Brain microvascular endothelial cell (primary cell): Measurements from ENCODE around the gene SYTL2.

Experiments used
- DNase-seq: peaks from one replicate; pipeline ENCODE4 v3.0.0-alpha.2; 2020
- H3K27ac ChIP-seq: fragments of 250-450 bp; sonication (Bioruptor Pico); 2 replicates; pipeline ENCODE4 v1.5.1; 2020; ENCODE audit warnings: mild to moderate bottlenecking, moderate library complexity
- H3K27me3 ChIP-seq: fragments of 250-450 bp; sonication (Bioruptor Pico); replicated peaks from 2 replicates; pipeline ENCODE4 v1.5.1; 2020; ENCODE audit warnings: mild to moderate bottlenecking
- H3K36me3 ChIP-seq: fragments of 250-450 bp; sonication (Bioruptor Pico); replicated peaks from 2 replicates; pipeline ENCODE4 v1.5.1; 2020; ENCODE audit warnings: mild to moderate bottlenecking
- H3K4me3 ChIP-seq: 2 replicates; pipeline ENCODE4 v1.5.1; 2011; ENCODE audit warnings: low read depth, mild to moderate bottlenecking, control low read depth, low read length, moderate library complexity
- in situ Hi-C: cut with HindIII; loops from 2 replicates; pipeline ENCODE4 v1.10.0; 2017; ENCODE audit warnings: low sequenced_read_pairs, low pct_ligation_motif_present
- TF ChIP-seq, protein P1 (sequence below): IDR thresholded peaks from 2 replicates; pipeline ENCODE4 v1.5.1; 2011; ENCODE audit warnings: low read depth, mild to moderate bottlenecking, moderate library complexity, low read length, control low read depth, inconsistent platforms; ENCODE audit errors: missing control alignments

Gene SYTL2

GRCh38 chr11:85749287-85749834 is 61.6 kb downstream of the SYTL2 start:
- Histone ChIP-seq H3K27me3 (no peaks in the 10 kb centered on the region), H3K36me3 (no peaks in the 10 kb centered on the region), H3K27ac (no peak overlapping the region), H3K4me3 (no peak overlapping the region)
- TF ChIP-seq, protein P1, sequence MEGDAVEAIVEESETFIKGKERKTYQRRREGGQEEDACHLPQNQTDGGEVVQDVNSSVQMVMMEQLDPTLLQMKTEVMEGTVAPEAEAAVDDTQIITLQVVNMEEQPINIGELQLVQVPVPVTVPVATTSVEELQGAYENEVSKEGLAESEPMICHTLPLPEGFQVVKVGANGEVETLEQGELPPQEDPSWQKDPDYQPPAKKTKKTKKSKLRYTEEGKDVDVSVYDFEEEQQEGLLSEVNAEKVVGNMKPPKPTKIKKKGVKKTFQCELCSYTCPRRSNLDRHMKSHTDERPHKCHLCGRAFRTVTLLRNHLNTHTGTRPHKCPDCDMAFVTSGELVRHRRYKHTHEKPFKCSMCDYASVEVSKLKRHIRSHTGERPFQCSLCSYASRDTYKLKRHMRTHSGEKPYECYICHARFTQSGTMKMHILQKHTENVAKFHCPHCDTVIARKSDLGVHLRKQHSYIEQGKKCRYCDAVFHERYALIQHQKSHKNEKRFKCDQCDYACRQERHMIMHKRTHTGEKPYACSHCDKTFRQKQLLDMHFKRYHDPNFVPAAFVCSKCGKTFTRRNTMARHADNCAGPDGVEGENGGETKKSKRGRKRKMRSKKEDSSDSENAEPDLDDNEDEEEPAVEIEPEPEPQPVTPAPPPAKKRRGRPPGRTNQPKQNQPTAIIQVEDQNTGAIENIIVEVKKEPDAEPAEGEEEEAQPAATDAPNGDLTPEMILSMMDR, result no peak
- in situ Hi-C loops, result no loop called here
- no peak for DNase-seq

GRCh38 chr11:85748455-85748891 is 62.5 kb downstream of the SYTL2 start:
- Histone ChIP-seq H3K36me3 (no peaks in the 10 kb centered on the region), H3K27ac (no peak overlapping the region), H3K27me3 (no peaks in the 10 kb centered on the region), H3K4me3 (no peak overlapping the region)
- TF ChIP-seq, protein P1, result no peak
- DNase-seq, result no peak
- in situ Hi-C loops, result no loop called here

GRCh38 chr11:85746670-85747069 is 64.3 kb downstream of the SYTL2 start:
- TF ChIP-seq, protein P1, result no peak
- H3K36me3 ChIP-seq, result no peaks in the 10 kb centered on the region
- no peaks in the 10 kb centered on the region for H3K27me3 ChIP-seq
- in situ Hi-C loops, result no loop called here
- no peak overlapping the region for H3K27ac ChIP-seq
- DNase-seq, result no peak
- no peak overlapping the region for H3K4me3 ChIP-seq

DNA sequence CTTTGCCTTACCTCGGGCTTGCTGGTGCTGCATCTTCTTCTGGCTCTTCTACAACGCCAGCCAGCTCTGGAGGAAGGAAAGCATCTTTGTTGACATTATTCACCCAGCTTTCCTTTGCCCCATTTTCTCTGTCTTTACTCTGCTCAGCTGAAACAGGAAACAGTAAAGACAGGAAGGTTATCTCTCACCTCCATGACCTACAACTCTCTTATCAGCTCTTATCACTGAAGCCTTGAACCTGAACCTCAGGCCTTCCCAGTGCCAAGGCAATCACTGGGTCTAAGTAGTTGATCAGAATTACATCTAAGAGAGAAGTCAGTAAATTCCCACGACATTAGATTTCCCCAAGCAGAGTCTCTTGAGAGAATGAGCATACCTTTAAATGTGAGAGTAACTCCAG is 65.3 kb downstream of the SYTL2 start:
- DNase-seq, result no peak
- Histone ChIP-seq H3K27me3 (no peaks in the 10 kb centered on the region), H3K4me3 (no peak overlapping the region), H3K27ac (no peak overlapping the region), H3K36me3 (no peaks in the 10 kb centered on the region)
- TF ChIP-seq, protein P1, result no peak
- in situ Hi-C loops, result no loop called here

DNA sequence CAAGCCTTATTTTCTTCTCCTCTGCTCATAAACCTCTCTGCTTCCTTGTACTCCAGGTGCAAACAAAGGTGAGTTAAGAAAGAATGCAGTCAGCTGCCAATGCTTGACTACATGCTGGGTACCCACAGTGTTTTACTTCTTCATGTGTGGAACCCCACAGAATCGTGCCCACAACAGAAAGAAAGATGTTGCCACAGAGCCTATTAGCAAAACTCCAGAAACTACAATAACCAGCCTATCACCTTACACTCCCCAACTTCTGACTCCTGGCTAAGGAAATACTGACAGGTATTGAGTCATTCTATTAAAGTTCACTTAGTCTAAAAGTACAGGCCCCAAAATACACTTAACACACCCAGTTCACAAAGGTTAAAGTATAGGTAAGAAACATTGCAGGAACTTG is 68.1 kb downstream of the SYTL2 start:
- Histone ChIP-seq H3K27ac (no peak overlapping the region), H3K36me3 (no peaks in the 10 kb centered on the region), H3K27me3 (no peaks in the 10 kb centered on the region), H3K4me3 (no peak overlapping the region)
- TF ChIP-seq, protein P1, result no peak
- in situ Hi-C loops, result no loop called here
- DNase-seq, result no peak

DNA sequence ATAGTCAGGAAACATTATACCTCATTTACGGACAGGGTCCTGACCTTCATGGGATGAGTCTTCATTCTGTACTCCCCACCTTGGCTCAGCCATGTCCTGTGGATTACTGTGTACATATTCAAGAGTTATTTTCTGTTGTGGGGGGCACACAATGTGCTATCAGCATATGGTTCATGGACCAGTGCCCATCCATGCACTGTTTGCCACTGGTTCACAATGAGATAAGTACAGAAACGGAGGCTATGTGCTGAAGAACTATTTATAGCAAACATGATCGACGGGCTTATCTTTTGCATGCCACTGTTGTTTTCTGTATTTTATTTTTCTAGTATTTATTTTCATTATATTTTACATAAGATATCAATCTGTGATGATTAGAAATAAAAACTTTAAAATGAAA is 68.6 kb downstream of the SYTL2 start:
- no peak for DNase-seq
- in situ Hi-C loops, result no loop called here
- Histone ChIP-seq H3K36me3 (no peaks in the 10 kb centered on the region), H3K27me3 (no peaks in the 10 kb centered on the region), H3K4me3 (no peak overlapping the region), H3K27ac (no peak overlapping the region)
- TF ChIP-seq, protein P1, result no peak
